SW 1271 (cell line): Measurements from ENCODE around the gene RAB8B.

Source experiments
- DNase-seq, 2 experiments: peaks; one replicate each; lab custom pipeline; 2025; lab: John Stamatoyannopoulos, UW

The RAB8B gene

GRCh38 chr15:63185206-63185605 is 4.2 kb upstream of the RAB8B start:
- DNase-seq: no peak

DNA sequence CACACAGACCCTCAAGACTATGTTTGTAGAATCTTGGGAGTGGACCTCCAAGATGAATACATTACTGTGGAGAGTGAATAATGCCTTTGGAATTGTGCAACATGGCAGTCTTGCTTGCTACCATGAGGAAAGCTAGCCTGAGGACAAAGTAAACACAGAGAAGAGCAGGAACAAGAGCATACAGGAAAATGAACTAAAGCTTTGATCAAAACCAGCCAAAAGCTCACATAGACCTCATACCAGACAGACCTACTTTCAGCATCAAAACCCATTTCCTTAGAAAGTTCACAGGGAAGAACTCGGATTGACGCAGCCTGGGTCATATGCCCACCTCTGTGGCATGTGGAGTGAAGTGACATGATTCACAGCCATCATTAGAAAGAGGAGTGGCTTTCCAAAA is 3.3 kb upstream of the RAB8B start:
- no peak for DNase-seq

DNA sequence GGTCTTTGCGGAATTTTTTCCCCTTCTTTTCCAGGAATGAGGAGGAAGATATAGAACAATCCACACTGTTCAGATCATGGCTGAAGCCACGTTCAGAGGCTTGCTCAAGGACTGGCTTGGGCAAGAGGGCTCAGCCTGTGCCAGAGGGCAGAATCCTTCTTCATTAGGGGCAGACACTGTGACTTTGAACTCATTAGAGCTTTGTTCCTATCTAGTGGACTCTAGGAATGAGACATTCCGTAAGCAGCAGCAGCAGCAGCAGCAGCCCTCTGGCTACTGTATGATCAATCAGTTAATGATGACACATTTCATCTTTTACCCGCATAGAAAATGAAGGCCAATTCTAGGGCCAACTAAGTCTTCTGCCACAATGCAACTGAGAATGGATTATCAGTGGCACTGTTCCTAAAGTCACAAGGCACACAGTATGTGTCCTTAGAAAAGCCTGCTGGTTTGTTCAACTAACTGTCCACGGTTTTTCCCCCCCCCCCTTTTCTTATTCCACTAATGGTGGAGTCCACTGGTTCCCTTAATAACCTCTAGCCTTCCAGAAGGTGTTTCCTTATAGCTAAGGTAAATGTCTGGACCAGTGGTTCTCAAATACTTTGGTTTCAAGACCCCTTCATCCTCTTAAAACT is 1.7 kb upstream of the RAB8B start:
- DNase-seq: no peak

DNA sequence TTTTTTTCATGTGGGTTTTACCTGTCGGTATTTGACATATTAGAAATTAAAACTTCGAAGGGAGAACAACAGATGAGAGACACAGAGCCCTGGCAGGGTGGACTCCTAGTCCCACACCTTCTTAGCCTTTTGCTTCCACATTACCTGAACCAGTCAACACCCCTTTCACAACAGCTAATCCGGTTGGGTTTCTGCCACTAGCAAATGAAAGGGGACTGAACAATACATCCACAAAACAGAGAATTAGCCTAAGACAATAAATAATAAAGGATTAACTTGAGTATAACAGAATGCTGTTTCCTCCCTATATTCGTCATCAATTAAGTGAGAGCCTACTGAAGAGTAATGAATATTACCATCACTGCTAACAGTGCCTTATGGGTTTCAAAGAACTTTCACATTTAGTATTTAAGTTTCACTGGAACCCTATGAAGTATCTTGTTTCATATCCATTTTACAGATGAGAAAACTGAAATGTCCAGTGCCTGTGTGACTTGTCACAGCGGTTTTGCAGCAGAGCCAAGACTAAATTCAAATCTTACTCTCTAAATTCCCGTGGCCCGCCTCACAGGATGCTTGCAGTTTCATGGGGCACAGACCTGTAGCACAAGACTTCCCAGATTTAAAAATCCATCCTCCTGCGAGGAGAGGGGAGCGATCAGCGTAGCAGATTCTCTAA is 1.0 kb upstream of the RAB8B start:
- no peak for DNase-seq

DNA sequence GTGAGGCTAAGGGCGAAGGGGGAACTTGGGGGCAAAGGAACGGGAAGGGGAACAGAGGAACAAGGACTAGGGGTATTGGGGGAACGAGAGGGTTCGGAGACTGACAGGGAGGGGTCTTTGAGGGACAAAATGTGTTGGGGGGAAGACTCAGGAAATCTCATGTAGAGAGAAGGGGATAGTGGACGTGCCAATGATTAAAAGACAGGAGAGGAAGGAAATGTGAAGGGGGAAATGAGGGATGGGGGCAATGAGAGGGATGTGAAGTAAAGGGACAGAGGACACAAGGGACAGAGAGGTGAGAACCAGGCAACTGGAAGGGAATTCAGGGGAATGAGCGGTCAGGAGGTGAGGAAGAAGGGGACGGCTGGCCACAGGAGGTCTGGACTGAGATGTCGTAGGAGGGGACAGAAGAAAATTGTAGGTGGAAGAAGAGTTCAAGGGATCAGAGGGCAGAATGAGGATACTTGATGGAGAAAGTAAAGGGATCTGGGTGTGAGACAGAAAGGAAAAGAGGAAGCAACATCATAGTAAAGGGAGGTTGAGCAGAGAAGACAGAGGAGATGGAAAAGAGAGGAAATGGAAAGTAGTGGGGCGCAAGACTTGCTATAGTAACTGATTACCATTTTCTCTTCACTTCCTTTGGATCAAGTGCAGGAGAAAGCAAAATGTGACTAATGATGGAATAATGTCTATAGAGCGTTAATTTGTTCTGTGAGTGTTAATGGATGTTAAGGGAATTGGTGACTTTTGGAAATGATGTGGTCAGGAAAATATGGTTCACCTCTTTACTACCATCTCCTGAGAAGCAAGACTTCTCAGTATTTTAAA is 749 bp downstream of the RAB8B start:
- DNase-seq: peak in 1 of 2 experiments; percentile 30

GRCh38 chr15:63190769-63191649 is 1.6 kb downstream of the RAB8B start:
- no peak for DNase-seq

GRCh38 chr15:63191895-63192618 is 2.7 kb downstream of the RAB8B start:
- DNase-seq: no peak

- no peak for DNase-seq
Observed at GRCh38 chr15:63192619-63193206, 3.3 kb downstream of the RAB8B start.

DNA sequence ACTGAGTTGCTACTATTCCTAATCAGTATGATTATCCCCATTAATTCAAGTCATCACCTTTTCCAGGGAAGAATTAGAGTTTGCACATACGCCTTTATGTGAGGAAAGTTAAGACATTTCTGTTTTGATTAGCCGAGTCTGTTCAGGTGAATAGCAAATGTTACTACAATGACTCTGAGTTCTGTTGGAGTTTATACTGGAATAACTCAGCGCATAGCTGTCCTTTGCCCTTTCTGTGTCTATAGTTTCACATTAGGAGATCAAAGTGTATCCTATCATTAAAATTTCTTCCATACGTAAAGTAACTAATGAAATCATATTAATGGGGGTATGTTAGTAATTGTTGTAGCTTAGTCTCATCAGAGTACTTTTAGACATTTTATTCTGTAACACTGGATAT is 4.9 kb downstream of the RAB8B start:
- no peak for DNase-seq

DNA sequence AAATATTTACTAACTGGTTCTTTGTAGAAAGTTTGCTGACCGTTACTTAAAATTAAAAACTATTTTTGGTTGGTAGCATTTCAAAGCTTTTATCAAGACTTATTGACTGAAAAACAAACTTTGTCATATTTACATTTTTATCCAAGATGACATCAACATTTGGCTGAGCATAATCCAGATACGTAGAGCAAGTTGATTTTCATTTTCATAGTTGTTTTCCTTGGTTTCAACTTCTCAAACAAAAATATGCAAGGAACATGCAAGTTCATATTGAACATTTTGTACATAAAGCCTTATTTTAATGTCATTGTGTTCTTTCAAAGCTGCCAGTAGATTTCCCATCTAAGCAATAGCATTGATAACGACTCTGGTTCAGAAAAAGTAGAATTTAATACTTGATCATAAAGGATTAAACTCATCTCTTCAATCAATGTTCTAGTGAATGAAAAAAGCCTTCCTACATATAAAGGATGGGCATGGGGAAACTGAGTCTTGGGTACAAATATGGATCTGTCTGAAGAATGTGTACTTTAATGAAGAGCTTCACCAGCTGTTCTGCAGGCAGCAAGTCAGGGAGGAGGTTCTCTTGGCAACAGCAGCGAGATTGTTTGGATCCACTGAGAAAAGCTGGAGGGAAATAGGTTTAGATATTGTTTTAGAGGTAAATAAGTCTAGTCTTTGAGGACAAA is 5.6 kb downstream of the RAB8B start:
- no peak for DNase-seq

DNA sequence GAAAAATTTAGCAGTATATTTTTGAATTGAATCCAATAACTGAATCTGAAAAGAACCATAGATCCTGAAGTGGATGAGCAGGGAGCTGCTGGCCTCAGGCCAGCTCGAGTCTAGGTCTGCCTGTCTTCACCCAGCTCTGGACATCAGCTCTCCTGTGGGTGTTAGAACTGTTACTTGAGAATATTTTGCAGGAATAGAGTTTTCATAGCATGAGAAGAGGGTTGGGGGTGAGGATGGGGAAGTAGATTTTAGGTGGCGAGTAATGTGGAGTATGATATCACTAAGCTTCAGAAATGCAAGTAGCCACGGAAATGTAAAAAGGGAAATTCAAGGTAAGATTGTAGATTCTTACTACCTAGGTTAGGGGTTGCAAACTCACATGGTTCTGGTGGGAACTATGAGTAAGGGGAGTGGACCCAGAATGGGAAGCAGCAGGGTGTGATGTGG is 6.2 kb downstream of the RAB8B start:
- no peak for DNase-seq

DNA sequence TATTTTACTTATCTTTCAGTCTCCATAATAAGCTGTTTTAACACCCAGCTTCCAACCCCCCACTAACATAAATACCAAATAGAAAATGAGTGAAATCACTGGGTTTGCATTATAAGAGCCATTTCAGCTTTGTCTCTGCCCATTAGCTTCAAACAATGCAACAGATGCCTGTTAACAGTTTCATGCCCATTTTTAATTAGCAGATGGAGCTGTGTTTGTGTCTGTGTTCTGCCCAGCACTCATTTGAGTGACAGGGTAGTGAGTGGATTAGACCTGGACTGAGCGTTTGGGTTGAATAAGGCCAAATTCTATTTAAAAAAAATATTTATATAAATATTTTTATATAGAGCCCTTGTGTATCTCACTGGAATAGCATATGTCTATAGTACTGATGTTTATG is 7.4 kb downstream of the RAB8B start:
- DNase-seq: no peak

DNA sequence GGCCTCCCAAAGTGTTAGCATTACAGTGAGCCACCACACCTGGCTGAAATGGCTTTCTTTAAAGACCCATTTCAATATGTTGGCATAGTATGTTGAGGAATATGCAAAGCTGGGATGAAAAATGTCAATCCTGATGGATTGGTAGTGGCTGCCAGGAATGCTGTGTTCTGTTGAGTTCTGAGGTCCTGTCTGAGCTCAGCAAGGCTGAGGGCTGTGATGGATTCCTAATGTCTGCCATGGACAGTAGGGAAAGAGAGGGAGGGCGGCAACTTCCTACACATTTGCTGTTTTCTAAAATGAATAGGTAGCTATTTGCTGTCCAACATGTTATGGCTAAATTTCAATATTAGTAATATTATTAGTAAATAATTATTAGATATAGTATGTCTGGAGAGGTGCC is 8.2 kb downstream of the RAB8B start:
- no peak for DNase-seq

DNA sequence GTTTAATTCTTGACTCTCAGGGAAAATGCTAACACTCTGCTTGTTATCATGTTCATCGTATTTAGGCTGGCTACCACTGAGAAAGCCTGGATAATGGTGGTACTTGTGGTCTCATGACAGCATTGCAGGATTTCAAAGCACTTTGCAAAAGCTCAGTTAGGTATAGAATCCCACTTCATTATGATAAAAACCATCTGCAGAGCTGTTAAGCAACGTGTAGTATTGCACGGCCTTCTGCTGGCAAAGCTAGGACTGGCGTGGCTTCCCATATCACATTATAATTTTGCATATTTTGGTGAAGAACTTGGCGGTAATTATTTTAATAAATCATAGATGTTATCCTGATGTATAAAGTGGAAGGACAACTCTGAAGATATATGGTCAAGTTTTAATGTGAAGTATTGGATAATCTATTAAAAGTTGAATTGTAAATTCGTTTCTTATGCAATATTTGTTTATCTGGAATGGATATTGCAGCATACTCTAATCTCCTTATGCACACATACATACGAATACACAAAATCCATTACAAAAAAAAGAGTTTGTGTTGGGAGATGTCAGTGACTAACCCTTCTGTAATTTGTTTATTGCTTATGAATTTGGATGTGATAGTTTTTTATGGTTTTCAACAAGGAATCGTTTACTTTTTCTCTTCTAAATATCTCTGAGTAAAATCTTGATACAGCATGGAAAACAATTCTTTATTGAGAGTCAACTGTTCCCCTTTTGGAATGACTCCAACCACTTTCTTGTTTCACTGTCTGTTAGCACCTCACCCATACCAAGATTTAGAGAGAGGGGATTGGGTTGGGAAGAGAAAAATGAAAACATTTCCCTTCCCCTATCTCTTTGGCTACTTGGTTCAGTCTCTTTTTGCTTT is 9.2 kb downstream of the RAB8B start:
- DNase-seq: no peak

- DNase-seq: no peak
Observed at GRCh38 chr15:63200464-63201249, 11.3 kb downstream of the RAB8B start.

GRCh38 chr15:63202861-63203260 is 13.5 kb downstream of the RAB8B start:
- DNase-seq: no peak

DNA sequence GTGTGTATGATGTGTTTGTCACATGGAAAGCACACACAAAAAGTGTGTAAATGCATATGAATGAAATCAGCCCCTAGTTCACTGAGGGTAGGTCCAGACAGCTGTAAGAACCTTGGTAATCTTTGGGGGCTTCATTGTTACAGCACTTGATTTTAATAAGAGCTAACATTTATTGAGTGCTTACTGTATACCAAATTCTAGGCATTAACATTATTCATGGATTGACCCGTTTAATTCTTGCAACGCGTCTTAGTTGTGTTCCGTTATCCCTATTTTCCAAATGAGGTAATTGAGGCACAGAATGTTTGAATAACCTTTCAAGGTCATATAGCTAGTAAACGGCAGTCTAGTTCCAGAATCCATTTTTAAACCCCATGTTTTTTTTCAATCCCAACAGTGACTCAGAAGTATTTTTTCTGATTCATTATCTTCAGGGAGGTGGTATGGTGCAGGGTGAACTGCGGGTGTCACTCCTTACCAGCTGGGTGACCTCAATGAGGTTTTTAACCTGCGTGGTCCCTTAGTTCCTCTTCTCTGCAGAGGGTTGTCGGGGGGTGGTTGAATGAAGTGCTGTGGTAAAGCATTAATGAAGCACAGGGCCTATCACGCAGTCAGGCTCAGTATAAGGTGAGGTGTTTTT is 14.2 kb downstream of the RAB8B start:
- DNase-seq: no peak

DNA sequence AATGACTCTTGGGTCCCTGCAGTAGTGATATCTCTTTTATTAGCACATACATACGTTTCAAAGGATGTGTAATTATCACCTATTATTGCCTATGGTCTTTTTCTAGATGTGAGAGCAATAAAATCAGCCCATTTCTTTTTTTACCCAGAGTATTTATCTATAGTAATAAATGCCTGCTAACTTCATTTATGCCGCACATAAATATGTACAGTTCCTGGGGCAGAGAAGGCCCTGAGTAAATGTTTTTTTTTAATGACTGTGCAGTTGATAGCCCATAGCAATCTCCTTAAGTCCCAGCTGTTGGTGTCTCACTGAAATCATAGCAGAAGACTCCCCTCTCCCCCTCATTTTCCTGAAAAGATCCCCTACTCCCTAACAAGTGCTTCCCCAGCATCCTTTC is 16.7 kb downstream of the RAB8B start:
- no peak for DNase-seq
